K562 (cell line): ENCODE results near the gene GOLPH3. TPM values are rescaled to one million over a fixed set of nuclear protein-coding genes. Genes with fewer than 3 reads are reported as not detected.

ENCODE experiments used
- ATAC-seq: fragments of 200-7000 bp; cut with Tn5 transposase; 3 replicates; pipeline ENCODE4 v1.9.1; 2020; ENCODE audit warnings: moderate library complexity
- BruUV-seq: library from RNA; stranded (reverse); fragments of 400-500 nt; replicated peaks from 2 replicates; lab custom pipeline; 2021; lab: Mats Ljungman, UMichigan
- CTCF ChIA-PET: fragments of 300-600 bp; formaldehyde crosslinking; extraction: SDS; loops from one replicate; lab custom pipeline; 2021; ENCODE audit warnings: low intra/inter-chr PET ratio; lab: Yijun Ruan, JAX
- POLR2A ChIA-PET: fragments of 300-600, 350-650 bp; sonication (Branson Sonifier 250); formaldehyde crosslinking; extraction: SDS; loops from one replicate; lab custom pipeline; 2021; ENCODE audit warnings: antibody characterized with exemption, inconsistent platforms; lab: Yijun Ruan, JAX
- DNase-seq, 4 experiments: peaks; one replicate each; pipeline versions ENCODE4 v3.0.0 to v3.0.0-alpha.2; 2011 to 2018; ENCODE audit warnings: low spot score in 3 of 4, mixed read lengths in 3 of 4; ENCODE audit errors: extremely low read depth in 1 of 4
- FAIRE-seq: peaks from 2 replicates; lab custom pipeline; 2011; peaks lifted over from hg19 to GRCh38; lab: Jason Lieb, UNC
- H2AFZ ChIP-seq: 2 replicates; pipeline ENCODE4 v1.6.0; 2011; ENCODE audit warnings: low read depth, low read length, control low read depth, inconsistent platforms
- H3K27ac ChIP-seq: fragments of 200-600 bp; 3 replicates; pipeline ENCODE4 v1.8.0; 2011; ENCODE audit warnings: low read depth, mild to moderate bottlenecking, control low read depth, inconsistent platforms, low read length, moderate library complexity, mixed read lengths; ENCODE audit errors: extremely low read depth
- H3K27me3 ChIP-seq, 2 experiments: fragments of 300-600 bp in 1 of 2; 2 replicates in 1 of 2; 3 replicates in 1 of 2; pipeline versions ENCODE4 v1.6.0 to v1.8.0; 2011; ENCODE audit warnings: inconsistent platforms in 2 of 2, low read length in 2 of 2, mild to moderate bottlenecking in 1 of 2, mixed read lengths in 1 of 2, moderate library complexity in 1 of 2; ENCODE audit not compliant: control insufficient read depth in 2 of 2, insufficient read depth in 2 of 2
- H3K36me3 ChIP-seq: fragments of 300-600 bp; 3 replicates; pipeline ENCODE4 v1.8.0; 2011; ENCODE audit warnings: mild to moderate bottlenecking, low read length, inconsistent platforms; ENCODE audit not compliant: control insufficient read depth, insufficient read depth
- H3K4me1 ChIP-seq, 2 experiments: fragments of 200-600 bp in 1 of 2; replicated peaks in 1 of 2; 2 replicates in 1 of 2; 3 replicates in 1 of 2; pipeline versions ENCODE4 v1.5.1 to v1.8.0; 2011; ENCODE audit warnings: inconsistent platforms in 2 of 2, low read length in 2 of 2, mild to moderate bottlenecking in 1 of 2, mixed read lengths in 1 of 2, moderate library complexity in 1 of 2; ENCODE audit not compliant: control insufficient read depth in 2 of 2, insufficient read depth in 2 of 2
- H3K4me2 ChIP-seq: 2 replicates; pipeline ENCODE4 v1.6.1; 2011; ENCODE audit warnings: low read length, control low read depth, inconsistent platforms, mixed read lengths; ENCODE audit not compliant: insufficient read depth
- H3K4me3 ChIP-seq: fragments of 200-600 bp; sonication (generic), shearing (Covaris generic); 2 replicates; pipeline ENCODE4 v1.5.1; 2016; ENCODE audit warnings: control low read depth, inconsistent platforms
- H3K79me2 ChIP-seq: fragments of 200-600 bp; 3 replicates; pipeline ENCODE4 v1.8.0; 2011; ENCODE audit warnings: low read length, inconsistent platforms; ENCODE audit not compliant: control insufficient read depth, insufficient read depth
- H3K9ac ChIP-seq, 2 experiments: 2 replicates each; pipeline versions ENCODE4 v1.6.0 to v1.6.1; 2011; ENCODE audit warnings: low read depth in 2 of 2, low read length in 2 of 2, control low read depth in 1 of 2, inconsistent platforms in 1 of 2, mild to moderate bottlenecking in 1 of 2, mixed read lengths in 1 of 2; ENCODE audit not compliant: insufficient read depth in 1 of 2
- H3K9me1 ChIP-seq: one replicate; pipeline ENCODE4 v1.6.0; 2011; ENCODE audit warnings: inconsistent platforms, mild to moderate bottlenecking, low read length, moderate library complexity; ENCODE audit not compliant: control insufficient read depth, insufficient read depth
- H3K9me3 ChIP-seq: replicated peaks from 2 replicates; pipeline ENCODE4 v1.5.1; 2011; ENCODE audit warnings: low read depth, low read length, inconsistent platforms; ENCODE audit not compliant: control insufficient read depth, insufficient read depth
- H4K20me1 ChIP-seq: replicated peaks from 2 replicates; pipeline ENCODE4 v1.6.1; 2011; ENCODE audit warnings: low read length, inconsistent platforms, mixed read lengths; ENCODE audit not compliant: control insufficient read depth, insufficient read depth
- ARNT ChIP-seq, 2 experiments: fragments of 450-650 bp; IDR thresholded peaks; 2 replicates each; pipeline ENCODE4 v1.6.1; 2016; ENCODE audit warnings: mild to moderate bottlenecking in 1 of 2
- CC2D1A ChIP-seq: fragments of 450-650 bp; IDR thresholded peaks from 2 replicates; pipeline ENCODE4 v1.6.1; 2017; ENCODE audit warnings: mild to moderate bottlenecking
- CTBP1 ChIP-seq: fragments of 450-650 bp; IDR thresholded peaks from 2 replicates; pipeline ENCODE4 v1.6.1; 2016; ENCODE audit warnings: borderline replicate concordance
- EGR1 ChIP-seq: fragments of 450-650 bp; conservative IDR thresholded peaks from 2 replicates; pipeline ENCODE4 v1.6.1; 2017; ENCODE audit warnings: mild to moderate bottlenecking
- FOXA1 ChIP-seq: fragments of 450-650 bp; IDR thresholded peaks from 2 replicates; pipeline ENCODE4 v1.6.1; 2016; ENCODE audit warnings: mild to moderate bottlenecking, borderline replicate concordance
- HNRNPL ChIP-seq: fragments of 200-400 bp; formaldehyde crosslinking; IDR thresholded peaks from 2 replicates; pipeline ENCODE4 v1.6.1; 2017; ENCODE audit warnings: low read depth, mild to moderate bottlenecking, low read length
- L3MBTL2 ChIP-seq: fragments of 450-650 bp; IDR thresholded peaks from 2 replicates; pipeline ENCODE4 v1.6.1; 2016; ENCODE audit warnings: mild to moderate bottlenecking, moderate library complexity
- NR2C2 ChIP-seq, 2 experiments: fragments of 200-800 bp in 1 of 2; sonication (Bioruptor generic) in 1 of 2; sonication (generic) in 1 of 2; formaldehyde crosslinking in 1 of 2; IDR thresholded peaks; 2 replicates each; pipeline versions ENCODE4 v1.6.1 to v1.8.0; 2016 to 2022; ENCODE audit warnings: mild to moderate bottlenecking in 1 of 2, missing compliant biosample characterization in 1 of 2, missing genetic modification characterization in 1 of 2, missing genetic modification reagents in 1 of 2
- SMAD1 ChIP-seq: fragments of 150-350 bp; IDR thresholded peaks from 2 replicates; pipeline ENCODE4 v1.6.1; 2014; ENCODE audit warnings: low read length, low read depth; ENCODE audit not compliant: partially characterized antibody
- TEAD2 ChIP-seq: fragments of 450-650 bp; IDR thresholded peaks from 2 replicates; pipeline ENCODE4 v1.6.1; 2016; ENCODE audit warnings: missing genetic modification characterization, control low read depth, missing compliant biosample characterization
- ZNF197 ChIP-seq: fragments of 200-800 bp; sonication (Bioruptor generic); IDR thresholded peaks from 2 replicates; pipeline ENCODE4 v1.6.1; 2016; ENCODE audit warnings: low read depth, missing genetic modification characterization, missing compliant biosample characterization
- WGBS: fragments of 100-300 bp; shearing (Covaris generic); methylation state at CpG from one replicate; pipeline ENCODE4 v1.1.6; 2016; ENCODE audit warnings: low coverage, mixed read lengths; ENCODE audit not compliant: insufficient coverage; ENCODE audit errors: missing lambda C conversion rate; 5-methylcytosine and 5-hydroxymethylcytosine counted together
- in situ Hi-C: fragments of 300-500 bp; cut with MboI; formaldehyde crosslinking; loops from 4 replicates; pipeline ENCODE4 v1.15.0; 2018; ENCODE audit warnings: inconsistent platforms, mixed read lengths
- intact Hi-C: fragments of 100-400 bp; cut with micrococcal nuclease; formaldehyde crosslinking; loops from 2 replicates; pipeline ENCODE4 v1.14.2; 2022
- polyA plus RNA-seq, 8 experiments: library from polyadenylated mRNA; depleted of rRNA in 4 of 8; stranded (reverse) in 5 of 8; unstranded in 3 of 8; fragments of >200 nt; fragmentation: Nextera tagmentation in 2 of 8; fragmentation: Illumina TruSeq in 1 of 8; extraction: Ambion mirVana in 2 of 8; extraction: Trizol in 1 of 8; gene quantifications; 2 replicates each; pipeline versions ENCODE4 v1.2.1 to v1.2.3, GENCODE V29; 2011 to 2014; ENCODE audit warnings: inconsistent platforms in 1 of 8, missing spikeins in 1 of 8
- total RNA-seq, 7 experiments: library from RNA; depleted of rRNA in 6 of 7; stranded (reverse); fragments of >200 nt in 6 of 7; fragmentation: Illumina TruSeq in 2 of 7; extraction: Trizol in 2 of 7; gene quantifications; 2 replicates each; pipeline versions ENCODE4 v1.2.1 to v1.2.3, GENCODE V29; 2011 to 2021; ENCODE audit warnings: low replicate concordance in 1 of 7
- TF ChIP-seq, protein P1 (sequence below): fragments of 450-650 bp; formaldehyde crosslinking; IDR thresholded peaks from 2 replicates; pipeline ENCODE4 v1.4.0; 2020; ENCODE audit warnings: mild to moderate bottlenecking, moderate library complexity

GOLPH3 gene
- total and polyA plus RNA-seq, 9 of the 15 experiments (the other 6 are each of a cell fraction or from before 2014, with no cell fraction given): 18.8 to 94.6 (median 55.1) TPM

DNA sequence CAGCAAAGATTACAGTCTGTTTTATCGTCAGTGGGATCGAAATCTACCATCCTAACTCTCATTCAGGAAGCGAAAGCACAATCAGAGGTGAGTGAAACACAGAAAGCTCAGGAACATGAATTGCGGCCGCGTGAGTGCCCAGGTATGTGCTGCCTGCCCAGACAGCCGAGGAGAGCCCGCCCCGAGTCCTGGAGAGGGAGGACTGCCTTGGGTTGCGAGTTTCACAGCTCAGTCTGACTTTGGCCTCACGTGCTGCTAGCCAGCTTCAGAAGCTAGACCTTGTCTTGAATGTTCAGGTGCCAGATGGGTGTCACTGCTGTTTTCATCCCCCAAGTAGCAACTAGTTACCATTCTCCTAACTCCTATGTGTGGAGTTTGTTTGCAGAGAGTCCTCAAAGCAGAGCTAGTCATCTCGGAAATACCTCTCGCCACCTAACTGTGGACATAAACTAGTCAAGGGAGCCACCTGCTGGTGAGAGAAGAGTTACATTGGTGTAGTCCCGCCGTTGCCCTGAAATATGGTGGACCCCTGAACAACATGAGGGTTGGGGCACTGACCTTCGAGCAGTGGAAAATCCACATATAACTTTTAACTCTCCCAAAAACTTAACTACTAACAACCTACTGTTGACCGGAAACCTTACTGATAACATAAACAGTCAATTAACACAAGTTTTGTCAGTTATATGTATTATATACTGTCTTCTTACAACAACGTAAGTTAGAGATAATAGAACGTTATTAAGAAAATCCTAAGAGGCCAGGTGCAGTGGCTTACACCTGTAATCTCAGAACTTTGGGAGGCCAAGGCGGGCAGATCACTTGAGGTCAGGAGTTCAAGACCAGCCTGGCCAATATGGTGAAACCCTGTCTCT lies 80.9 kb downstream of the GOLPH3 start:
- H3K9me1 ChIP-seq: no peaks in the 10 kb centered on the region
- H3K9ac ChIP-seq: peak overlapping the region in 1 of 2 experiments; percentile 62; a peak in 2 of 4 replicates
- ChIA-PET CTCF (interaction anchor here (0.5 to 2.0 kb wide), 6 partner anchors 30 to 511 kb away, joined by 3 to 19 read pairs (median 4); no protein-coding TSS in a partner anchor), POLR2A (interaction anchor here (0.6 to 1.1 kb wide), 4 partner anchors 9 to 232 kb away, joined by 3 to 4 read pairs (median 3); no protein-coding TSS in a partner anchor)
- DNase-seq (peak; percentile 80 to 89 (median 82)), ATAC-seq (peak; percentile 95), FAIRE-seq (peak; percentile 91)
- no peak overlapping the region for H3K4me3 ChIP-seq
- peaks cover 0 to 12% of the 10 kb centered on the region in 2 experiments; a peak in 2 of 5 replicates for H3K4me1 ChIP-seq
- peaks cover 12 to 26% of the 10 kb centered on the region in 2 experiments; a peak in 4 of 5 replicates for H3K27me3 ChIP-seq
- WGBS: 22% methylated on average over 20 of the region's 20 CpGs
- in situ Hi-C loops: loop anchor here (5.0 to 10.0 kb wide), 2 partner anchors 256 to 508 kb away; no protein-coding TSS in a partner anchor
- H3K4me2 ChIP-seq: peak overlapping the region; percentile 54
- H3K36me3 ChIP-seq: no peaks in the 10 kb centered on the region
- no peaks in the 10 kb centered on the region for H3K79me2 ChIP-seq
- no peak overlapping the region for H3K27ac ChIP-seq
- intact Hi-C loops: loop anchor here (1.0 to 10.0 kb wide), 5 partner anchors 164 to 522 kb away; no protein-coding TSS in a partner anchor
- H4K20me1 ChIP-seq: no peaks in the 10 kb centered on the region
- no peaks in the 10 kb centered on the region for H3K9me3 ChIP-seq
- peak overlapping the region; percentile 76 for H2AFZ ChIP-seq
- no TSS peak for BruUV-seq
- TF ChIP-seq HNRNPL: no peak
- no peak for TF ChIP-seq SMAD1
- TF ChIP-seq CC2D1A: peak; percentile 68
- TF ChIP-seq NR2C2 (CRISPR knock-in tag; IDR thresholded peaks at IDR 0.05): no peak
- TF ChIP-seq NR2C2 (tag; IDR thresholded peaks at IDR 0.05): no peak
- no peak for TF ChIP-seq TEAD2
- TF ChIP-seq, protein P1, sequence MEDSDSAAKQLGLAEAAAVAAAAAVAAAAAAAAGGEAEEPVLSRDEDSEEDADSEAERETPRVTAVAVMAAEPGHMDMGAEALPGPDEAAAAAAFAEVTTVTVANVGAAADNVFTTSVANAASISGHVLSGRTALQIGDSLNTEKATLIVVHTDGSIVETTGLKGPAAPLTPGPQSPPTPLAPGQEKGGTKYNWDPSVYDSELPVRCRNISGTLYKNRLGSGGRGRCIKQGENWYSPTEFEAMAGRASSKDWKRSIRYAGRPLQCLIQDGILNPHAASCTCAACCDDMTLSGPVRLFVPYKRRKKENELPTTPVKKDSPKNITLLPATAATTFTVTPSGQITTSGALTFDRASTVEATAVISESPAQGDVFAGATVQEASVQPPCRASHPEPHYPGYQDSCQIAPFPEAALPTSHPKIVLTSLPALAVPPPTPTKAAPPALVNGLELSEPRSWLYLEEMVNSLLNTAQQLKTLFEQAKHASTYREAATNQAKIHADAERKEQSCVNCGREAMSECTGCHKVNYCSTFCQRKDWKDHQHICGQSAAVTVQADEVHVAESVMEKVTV (CRISPR knock-in tag): peak; percentile 49; the same call in 1 of the 2 replicates
- TF ChIP-seq ARNT (IDR thresholded peaks at IDR 0.05): 0 out of 4 replicates have a peak, but pooled peaks of 1 of the 2 experiments have one; percentile 38
- TF ChIP-seq L3MBTL2: peak; percentile 33; the same call in 1 of the 2 replicates
- peak; percentile 38; the same call in 1 of the 2 replicates for TF ChIP-seq CTBP1
- no peak for TF ChIP-seq ZNF197 (CRISPR knock-in tag)
- no peak for TF ChIP-seq EGR1
- TF ChIP-seq FOXA1: no peak
